Measurements from ENCODE around the gene GADL1. TPM values are rescaled to one million over a fixed set of nuclear protein-coding genes. Genes with fewer than 3 reads are reported as not detected.

GADL1 gene
- total RNA-seq, 4 donors from 2014 or later = 1.1 TPM; not detected in 3

- intact Hi-C loops (cut with DNase I; ENCODE audit: low total_unique reads) = no loop called here
- no peaks in the 10 kb centered on the region for H3K9me3 ChIP-seq
- H3K4me3 ChIP-seq = no peak overlapping the region
- H3K27me3 ChIP-seq = no peaks in the 10 kb centered on the region
- no peak for DNase-seq
- no peaks in the 10 kb centered on the region for H3K4me1 ChIP-seq
- no peaks in the 10 kb centered on the region for H3K36me3 ChIP-seq
- TF ChIP-seq CTCF (IDR thresholded peaks at IDR 0.05) (no peak), POLR2A (IDR thresholded peaks at IDR 0.05) (no peak)
- no peak overlapping the region for H3K27ac ChIP-seq
Observed at GRCh38 chr3:30918761-30919160, 24.3 kb upstream of the GADL1 start.

- no peaks in the 10 kb centered on the region for H3K4me1 ChIP-seq
Observed at GRCh38 chr3:30915782-30916181, 21.3 kb upstream of the GADL1 start.

GRCh38 chr3:30914696-30915095 is 20.2 kb upstream of the GADL1 start:
- no peaks in the 10 kb centered on the region for H3K36me3 ChIP-seq
- intact Hi-C loops (cut with DNase I; ENCODE audit: low total_unique reads) = no loop called here
- no peak for DNase-seq

More at GRCh38 chr3:30915782-30916181, 21.3 kb upstream of the GADL1 start:
- DNase-seq = no peak
- Histone ChIP-seq H3K27me3 (no peaks in the 10 kb centered on the region), H3K9me3 (no peaks in the 10 kb centered on the region), H3K4me3 (no peak overlapping the region), H3K36me3 (no peaks in the 10 kb centered on the region), H3K27ac (no peak overlapping the region)
- TF ChIP-seq POLR2A (IDR thresholded peaks at IDR 0.05) = no peak
- no peak for TF ChIP-seq CTCF (IDR thresholded peaks at IDR 0.05)
- intact Hi-C loops (cut with DNase I; ENCODE audit: low total_unique reads) = no loop called here

GRCh38 chr3:30913176-30913575 is 18.7 kb upstream of the GADL1 start:
- no peaks in the 10 kb centered on the region for H3K36me3 ChIP-seq
- H3K27ac ChIP-seq = no peak overlapping the region
- DNase-seq = no peak
- intact Hi-C loops (cut with DNase I; ENCODE audit: low total_unique reads) = no loop called here
- H3K9me3 ChIP-seq = no peaks in the 10 kb centered on the region
- H3K27me3 ChIP-seq = no peaks in the 10 kb centered on the region
- no peak overlapping the region for H3K4me3 ChIP-seq
- no peak for TF ChIP-seq CTCF (IDR thresholded peaks at IDR 0.05)
- no peak for TF ChIP-seq POLR2A (IDR thresholded peaks at IDR 0.05)
- H3K4me1 ChIP-seq = no peaks in the 10 kb centered on the region

More at GRCh38 chr3:30914696-30915095, 20.2 kb upstream of the GADL1 start:
- Histone ChIP-seq H3K4me3 (no peak overlapping the region), H3K27ac (no peak overlapping the region), H3K27me3 (no peaks in the 10 kb centered on the region), H3K9me3 (no peaks in the 10 kb centered on the region), H3K4me1 (no peaks in the 10 kb centered on the region)
- TF ChIP-seq CTCF (IDR thresholded peaks at IDR 0.05) (no peak), POLR2A (IDR thresholded peaks at IDR 0.05) (no peak)

- Histone ChIP-seq H3K27ac (no peak overlapping the region), H3K4me3 (no peak overlapping the region), H3K27me3 (no peaks in the 10 kb centered on the region), H3K9me3 (no peaks in the 10 kb centered on the region), H3K36me3 (no peaks in the 10 kb centered on the region), H3K4me1 (no peaks in the 10 kb centered on the region)
- no peak for TF ChIP-seq POLR2A (IDR thresholded peaks at IDR 0.05)
- no peak for TF ChIP-seq CTCF (IDR thresholded peaks at IDR 0.05)
- intact Hi-C loops (cut with DNase I; ENCODE audit: low total_unique reads) = no loop called here
- no peak for DNase-seq
Observed at GRCh38 chr3:30912301-30912700, 17.8 kb upstream of the GADL1 start.
